ENCODE measurements around the gene INAFM2. TPM values are rescaled to one million over a fixed set of nuclear protein-coding genes. Genes with fewer than 3 reads are reported as not detected.

The INAFM2 gene
- total RNA-seq, 3 donors from 2014 or later = 15.6 to 120 (median 21.1) TPM

- no peak for ATAC-seq
- no peak overlapping the region for H3K4me3 ChIP-seq
- no peaks in the 10 kb centered on the region for H3K9me3 ChIP-seq
- no peak for TF ChIP-seq CTCF (IDR thresholded peaks at IDR 0.05)
- peaks cover 14% of the 10 kb centered on the region for H3K4me1 ChIP-seq (ENCODE audit: low read depth)
- no peak for DNase-seq
- no peaks in the 10 kb centered on the region for H3K36me3 ChIP-seq (ENCODE audit: low read depth)
- intact Hi-C loops (cut with DNase I, micrococcal nuclease) = no loop called here
These were observed 36.5 kb downstream of the INAFM2 start for GRCh38 chr15:40360015-40360414.

GRCh38 chr15:40361640-40362039 is 38.1 kb downstream of the INAFM2 start:
- no peaks in the 10 kb centered on the region for H3K36me3 ChIP-seq (ENCODE audit: low read depth)
- TF ChIP-seq CTCF (IDR thresholded peaks at IDR 0.05) = no peak
- DNase-seq = no peak
- peaks cover 9% of the 10 kb centered on the region for H3K4me1 ChIP-seq (ENCODE audit: low read depth)
- intact Hi-C loops (cut with DNase I, micrococcal nuclease) = no loop called here
- H3K4me3 ChIP-seq = no peak overlapping the region
- no peaks in the 10 kb centered on the region for H3K9me3 ChIP-seq
- ATAC-seq = no peak

- ATAC-seq (no peak), DNase-seq (peak in 1 of 3 donors; percentile 32)
- Histone ChIP-seq H3K4me1 (ENCODE audit: low read depth) (peaks cover 21% of the 10 kb centered on the region), H3K36me3 (ENCODE audit: low read depth) (no peaks in the 10 kb centered on the region), H3K4me3 (no peak overlapping the region), H3K9me3 (no peaks in the 10 kb centered on the region)
- intact Hi-C loops (cut with DNase I, micrococcal nuclease) = no loop called here
- TF ChIP-seq CTCF (IDR thresholded peaks at IDR 0.05) = no peak
These were observed 40.1 kb downstream of the INAFM2 start for GRCh38 chr15:40363611-40364010.

GRCh38 chr15:40364251-40364650 is 40.8 kb downstream of the INAFM2 start:
- no peaks in the 10 kb centered on the region for H3K36me3 ChIP-seq (ENCODE audit: low read depth)
- H3K4me1 ChIP-seq (ENCODE audit: low read depth) = peaks cover 19% of the 10 kb centered on the region
- H3K9me3 ChIP-seq = no peaks in the 10 kb centered on the region
- DNase-seq (peak in 1 of 3 donors; percentile 41), ATAC-seq (peak; percentile 6)
- TF ChIP-seq CTCF (IDR thresholded peaks at IDR 0.05) = no peak
- H3K4me3 ChIP-seq = no peak overlapping the region
- intact Hi-C loops (cut with DNase I, micrococcal nuclease) = no loop called here

GRCh38 chr15:40365016-40365415 is 41.5 kb downstream of the INAFM2 start:
- no peak for TF ChIP-seq CTCF (IDR thresholded peaks at IDR 0.05)
- ATAC-seq (no peak), DNase-seq (no peak)
- no peak overlapping the region for H3K4me3 ChIP-seq
- peaks cover 19% of the 10 kb centered on the region for H3K4me1 ChIP-seq (ENCODE audit: low read depth)
- no peaks in the 10 kb centered on the region for H3K9me3 ChIP-seq
- intact Hi-C loops (cut with DNase I, micrococcal nuclease) = no loop called here
- H3K36me3 ChIP-seq (ENCODE audit: low read depth) = no peaks in the 10 kb centered on the region

Data from mucosa of descending colon (tissue), 3 donors.